T follicular helper cell (primary cell): Measurements from ENCODE around the gene MYL6.

Experiments used
- DNase-seq: peaks from one replicate; pipeline ENCODE4 v3.0.0-alpha.2; 2020; ENCODE audit warnings: low read depth

MYL6 gene

GRCh38 chr12:56129206-56129941, 28.8 kb upstream of the MYL6 start:
- peak; percentile 42 for DNase-seq

GRCh38 chr12:56129942-56130495, 28.1 kb upstream of the MYL6 start:
- DNase-seq = no peak

GRCh38 chr12:56130876-56131275, 27.3 kb upstream of the MYL6 start:
- no peak for DNase-seq

- DNase-seq = no peak
Observed at GRCh38 chr12:56134897-56135296, 23.3 kb upstream of the MYL6 start.

- DNase-seq = no peak
Observed at GRCh38 chr12:56137853-56138571, 20.1 kb upstream of the MYL6 start.

- no peak for DNase-seq
Observed at GRCh38 chr12:56141946-56142784, 16.0 kb upstream of the MYL6 start.

GRCh38 chr12:56143217-56143616, 14.9 kb upstream of the MYL6 start:
- no peak for DNase-seq

GRCh38 chr12:56143870-56144269, 14.3 kb upstream of the MYL6 start:
- no peak for DNase-seq

GRCh38 chr12:56145217-56145616, 12.9 kb upstream of the MYL6 start:
- no peak for DNase-seq

GRCh38 chr12:56146492-56147460, 11.4 kb upstream of the MYL6 start:
- no peak for DNase-seq

- no peak for DNase-seq
Observed at GRCh38 chr12:56150563-56150962, 7.6 kb upstream of the MYL6 start.

GRCh38 chr12:56151672-56152131, 6.5 kb upstream of the MYL6 start:
- peak; percentile 51 for DNase-seq

GRCh38 chr12:56152132-56152755, 5.9 kb upstream of the MYL6 start, which contains the start of gene MYL6B:
Gene MYL6B (plus strand): TSS chr12:56152587. CDS start chr12:56153919, 1,332 bp downstream.
- peak; percentile 89 for DNase-seq

- DNase-seq = no peak
Observed at GRCh38 chr12:56152756-56153677, 5.1 kb upstream of the MYL6 start.

- DNase-seq = no peak
Observed at GRCh38 chr12:56153678-56154065, 4.5 kb upstream of the MYL6 start.

GRCh38 chr12:56154246-56154771, 3.9 kb upstream of the MYL6 start:
- no peak for DNase-seq

GRCh38 chr12:56154818-56155217, 3.3 kb upstream of the MYL6 start:
- no peak for DNase-seq

GRCh38 chr12:56155256-56155845, 2.8 kb upstream of the MYL6 start:
- DNase-seq = no peak
